ENCODE results near the gene GAD2.

GAD2 gene

DNA sequence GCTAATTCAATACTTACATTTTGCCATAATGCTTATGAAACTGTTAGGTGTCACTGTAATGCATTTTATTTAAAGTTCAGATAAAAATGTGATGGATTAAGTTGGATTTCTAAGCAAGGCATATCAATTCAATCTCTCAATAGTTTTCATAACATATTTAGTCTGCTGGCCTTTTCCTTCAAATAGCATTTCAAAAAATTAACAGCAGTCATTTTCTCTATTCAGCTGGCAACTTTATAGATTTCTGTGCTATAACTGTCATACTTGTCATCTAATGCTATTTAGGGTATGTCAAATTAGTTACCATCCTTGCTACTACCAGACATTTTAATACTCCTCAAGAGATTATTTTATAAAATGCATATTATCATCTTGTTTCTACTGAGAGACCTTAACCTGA, 4.3 kb downstream of the GAD2 start:
- H3K27me3 ChIP-seq (ENCODE audit: control insufficient read depth, insufficient read depth, low read length), result peaks cover 25% of the 10 kb centered on the region
- no peaks in the 10 kb centered on the region for H3K4me1 ChIP-seq (ENCODE audit: control insufficient read depth, insufficient read depth, low read length)
- H3K27ac ChIP-seq (ENCODE audit: low read length), result no peak overlapping the region
- no peak overlapping the region for H3K4me3 ChIP-seq (ENCODE audit: low read length)
- H3K9me3 ChIP-seq (ENCODE audit: control insufficient read depth, insufficient read depth, low read length), result no peaks in the 10 kb centered on the region
- DNase-seq (ENCODE audit: low read depth, low spot score), result no peak
- H3K36me3 ChIP-seq (ENCODE audit: control insufficient read depth, insufficient read depth, low read length), result no peaks in the 10 kb centered on the region

DNA sequence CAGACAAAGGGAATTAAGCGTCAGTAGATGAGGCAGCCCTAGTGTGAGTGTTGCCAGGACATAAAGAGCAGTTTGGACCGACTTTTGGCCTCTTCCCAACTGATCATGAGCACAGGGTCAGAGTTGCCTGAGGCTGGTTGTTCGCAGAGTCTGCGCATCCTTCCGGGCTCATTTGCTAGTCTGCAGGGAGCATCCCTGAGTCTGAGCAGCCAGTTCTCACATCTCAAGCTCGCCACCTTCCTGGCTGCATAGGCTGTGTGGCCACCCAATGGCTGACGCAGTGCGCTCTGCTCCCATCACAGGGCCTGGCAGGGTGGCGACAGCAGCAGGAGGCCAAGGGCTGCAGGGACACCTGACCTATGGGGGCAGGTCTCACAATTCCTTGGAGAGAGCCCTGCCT, 5.0 kb downstream of the GAD2 start:
- H3K4me3 ChIP-seq (ENCODE audit: low read length), result no peak overlapping the region
- H3K9me3 ChIP-seq (ENCODE audit: control insufficient read depth, insufficient read depth, low read length), result no peaks in the 10 kb centered on the region
- H3K4me1 ChIP-seq (ENCODE audit: control insufficient read depth, insufficient read depth, low read length), result no peaks in the 10 kb centered on the region
- DNase-seq (ENCODE audit: low read depth, low spot score), result no peak
- peaks cover 21% of the 10 kb centered on the region for H3K27me3 ChIP-seq (ENCODE audit: control insufficient read depth, insufficient read depth, low read length)
- no CpG with 5 or more reads among the region's 9 CpGs for WGBS (ENCODE audit: insufficient coverage, insufficient read length)
- H3K36me3 ChIP-seq (ENCODE audit: control insufficient read depth, insufficient read depth, low read length), result no peaks in the 10 kb centered on the region
- H3K27ac ChIP-seq (ENCODE audit: low read length), result no peak overlapping the region

DNA sequence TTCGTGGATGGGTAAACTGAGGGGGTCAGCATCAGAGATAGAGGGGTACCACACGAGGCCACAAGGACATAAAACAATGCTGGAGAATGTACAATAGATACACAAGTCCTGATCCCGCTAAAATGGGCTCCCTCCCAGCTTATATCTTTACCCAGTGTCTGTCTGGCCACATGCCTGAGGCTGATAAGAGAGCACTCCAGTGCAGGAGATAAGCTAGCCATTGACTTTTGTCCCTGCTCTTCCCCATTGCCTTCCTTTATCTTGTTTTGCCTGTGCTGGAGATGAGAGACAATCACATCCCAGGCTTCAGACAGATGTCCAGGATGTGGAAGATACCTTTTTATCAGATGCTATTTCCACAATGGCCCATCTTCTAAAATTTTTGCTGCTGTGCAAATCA, 6.0 kb downstream of the GAD2 start:
- Histone ChIP-seq H3K27ac (ENCODE audit: low read length) (no peak overlapping the region), H3K36me3 (ENCODE audit: control insufficient read depth, insufficient read depth, low read length) (no peaks in the 10 kb centered on the region), H3K9me3 (ENCODE audit: control insufficient read depth, insufficient read depth, low read length) (no peaks in the 10 kb centered on the region), H3K27me3 (ENCODE audit: control insufficient read depth, insufficient read depth, low read length) (peaks cover 11% of the 10 kb centered on the region; the same call in 1 of the 2 replicates), H3K4me1 (ENCODE audit: control insufficient read depth, insufficient read depth, low read length) (no peaks in the 10 kb centered on the region), H3K4me3 (ENCODE audit: low read length) (no peak overlapping the region)
- no CpG with 5 or more reads among the region's 3 CpGs for WGBS (ENCODE audit: insufficient coverage, insufficient read length)
- no peak for DNase-seq (ENCODE audit: low read depth, low spot score)

DNA sequence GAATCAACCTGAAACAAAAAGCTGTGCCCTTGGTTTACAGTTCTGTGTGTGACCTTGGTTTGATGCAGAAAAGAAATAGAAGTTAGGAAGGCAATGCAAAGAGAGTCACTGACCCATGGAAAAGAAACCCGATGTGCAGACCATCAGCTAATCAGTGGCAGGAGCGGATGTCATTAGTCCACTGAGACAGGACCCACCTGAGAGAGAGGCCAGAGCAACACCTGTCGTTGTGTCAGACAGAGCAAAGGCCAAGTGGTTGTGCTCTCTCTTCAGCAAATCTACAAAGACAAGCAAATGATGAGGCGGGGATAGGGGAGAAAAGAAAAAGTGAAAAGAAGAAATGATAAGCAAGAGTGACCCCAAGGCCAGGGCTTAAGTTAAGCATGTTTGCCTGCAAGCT, 8.7 kb downstream of the GAD2 start:
- H3K27ac ChIP-seq (ENCODE audit: low read length), result no peak overlapping the region
- H3K9me3 ChIP-seq (ENCODE audit: control insufficient read depth, insufficient read depth, low read length), result no peaks in the 10 kb centered on the region
- no peaks in the 10 kb centered on the region for H3K27me3 ChIP-seq (ENCODE audit: control insufficient read depth, insufficient read depth, low read length)
- no peaks in the 10 kb centered on the region for H3K36me3 ChIP-seq (ENCODE audit: control insufficient read depth, insufficient read depth, low read length)
- no peak for DNase-seq (ENCODE audit: low read depth, low spot score)
- H3K4me1 ChIP-seq (ENCODE audit: control insufficient read depth, insufficient read depth, low read length), result no peaks in the 10 kb centered on the region
- H3K4me3 ChIP-seq (ENCODE audit: low read length), result no peak overlapping the region
- WGBS (ENCODE audit: insufficient coverage, insufficient read length), result no CpG with 5 or more reads among the region's 4 CpGs

DNA sequence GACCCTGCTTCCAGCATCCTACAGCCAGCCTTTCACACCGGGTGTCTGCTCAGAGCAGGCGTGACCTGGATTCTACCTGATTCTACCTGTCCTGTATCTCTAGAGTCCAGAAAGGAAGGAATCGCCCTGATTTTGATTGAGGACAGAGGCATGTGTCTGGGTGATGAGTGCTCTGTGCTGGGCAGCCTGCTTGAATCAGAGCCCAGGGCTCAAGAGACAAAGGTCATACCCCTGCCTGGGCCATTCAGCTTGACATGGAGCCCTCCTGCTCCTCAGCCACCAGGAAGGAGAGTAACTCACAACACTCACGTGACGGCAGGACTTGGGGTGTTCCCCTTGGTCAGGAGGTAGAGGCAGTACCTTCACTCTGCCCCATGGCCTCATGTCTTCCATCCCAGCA, 11.2 kb downstream of the GAD2 start:
- no CpG with 5 or more reads among the region's 5 CpGs for WGBS (ENCODE audit: insufficient coverage, insufficient read length)
- H3K36me3 ChIP-seq (ENCODE audit: control insufficient read depth, insufficient read depth, low read length), result no peaks in the 10 kb centered on the region

DNA sequence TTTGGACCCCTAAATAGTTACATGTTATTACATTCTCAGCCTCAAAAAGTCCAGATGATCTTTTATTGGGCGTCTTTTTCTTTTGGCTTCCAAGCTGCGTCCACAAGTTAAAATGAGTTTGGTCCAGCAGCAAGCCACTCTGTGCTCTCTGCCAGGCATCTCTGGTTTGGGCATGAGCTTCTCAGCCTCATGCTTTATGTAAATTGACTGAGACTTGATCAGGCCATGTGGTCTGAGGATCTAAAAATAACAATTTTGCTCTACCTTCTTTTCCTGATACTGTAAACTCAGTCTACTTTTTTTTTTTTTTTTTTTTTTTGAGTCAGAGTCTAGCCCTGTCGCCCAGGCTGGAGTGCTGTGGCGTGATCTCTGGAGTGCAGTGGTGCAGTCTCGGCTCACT, 15.6 kb downstream of the GAD2 start:
- Histone ChIP-seq H3K4me3 (ENCODE audit: low read length) (no peak overlapping the region), H3K9me3 (ENCODE audit: control insufficient read depth, insufficient read depth, low read length) (no peaks in the 10 kb centered on the region), H3K27me3 (ENCODE audit: control insufficient read depth, insufficient read depth, low read length) (no peaks in the 10 kb centered on the region), H3K36me3 (ENCODE audit: control insufficient read depth, insufficient read depth, low read length) (no peaks in the 10 kb centered on the region), H3K4me1 (ENCODE audit: control insufficient read depth, insufficient read depth, low read length) (no peaks in the 10 kb centered on the region), H3K27ac (ENCODE audit: low read length) (no peak overlapping the region)
- no peak for DNase-seq (ENCODE audit: low read depth, low spot score)
- no CpG with 5 or more reads among the region's 5 CpGs for WGBS (ENCODE audit: insufficient coverage, insufficient read length)

More for the DNA sequence above, 11.2 kb downstream of the GAD2 start:
- Histone ChIP-seq H3K9me3 (ENCODE audit: control insufficient read depth, insufficient read depth, low read length) (no peaks in the 10 kb centered on the region), H3K27ac (ENCODE audit: low read length) (no peak overlapping the region), H3K27me3 (ENCODE audit: control insufficient read depth, insufficient read depth, low read length) (no peaks in the 10 kb centered on the region), H3K4me1 (ENCODE audit: control insufficient read depth, insufficient read depth, low read length) (no peaks in the 10 kb centered on the region), H3K4me3 (ENCODE audit: low read length) (no peak overlapping the region)
- no peak for DNase-seq (ENCODE audit: low read depth, low spot score)

DNA sequence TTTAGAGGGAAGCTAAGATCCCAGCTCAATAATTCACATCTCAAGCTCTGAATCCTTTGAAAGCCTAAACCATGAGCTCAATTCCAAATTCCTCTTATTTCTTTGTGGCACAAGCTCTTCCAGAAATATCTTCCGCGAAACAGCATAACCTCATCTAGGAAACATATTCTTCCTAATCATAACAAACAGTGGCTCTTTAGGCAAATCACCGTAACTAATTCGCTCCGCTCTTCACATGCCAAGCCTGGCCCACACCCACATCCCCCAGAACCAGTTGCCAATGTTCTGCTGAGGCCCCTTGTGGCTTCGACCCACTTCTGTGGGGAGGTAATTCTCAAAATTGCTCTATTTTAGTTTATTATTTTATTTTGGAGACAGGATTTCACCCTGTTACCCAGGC, 19.2 kb downstream of the GAD2 start:
- Histone ChIP-seq H3K36me3 (ENCODE audit: control insufficient read depth, insufficient read depth, low read length) (no peaks in the 10 kb centered on the region), H3K4me3 (ENCODE audit: low read length) (no peak overlapping the region), H3K4me1 (ENCODE audit: control insufficient read depth, insufficient read depth, low read length) (no peaks in the 10 kb centered on the region; the same call in 1 of the 2 replicates), H3K27me3 (ENCODE audit: control insufficient read depth, insufficient read depth, low read length) (no peaks in the 10 kb centered on the region), H3K9me3 (ENCODE audit: control insufficient read depth, insufficient read depth, low read length) (no peaks in the 10 kb centered on the region), H3K27ac (ENCODE audit: low read length) (no peak overlapping the region)
- WGBS (ENCODE audit: insufficient coverage, insufficient read length), result no CpG with 5 or more reads among the region's 6 CpGs
- DNase-seq (ENCODE audit: low read depth, low spot score), result no peak

DNA sequence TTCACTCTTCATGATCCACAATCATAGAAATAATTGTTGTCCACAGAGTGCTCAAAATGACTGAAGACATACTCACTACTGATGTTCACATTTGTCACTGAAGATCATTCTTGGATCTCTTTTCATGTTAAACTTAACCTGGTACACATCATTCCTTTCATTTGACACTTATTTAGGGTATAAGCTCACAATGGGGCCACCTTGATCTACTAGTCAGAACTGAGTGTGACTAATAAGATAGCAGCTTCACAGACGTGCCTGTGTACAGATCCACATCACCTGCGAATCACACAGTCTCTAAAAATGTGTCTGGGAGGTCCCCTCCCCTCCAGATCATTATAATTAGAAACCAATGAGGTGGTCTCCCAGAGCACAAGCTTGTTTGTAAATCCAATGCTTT, 21.8 kb downstream of the GAD2 start:
- Histone ChIP-seq H3K27ac (ENCODE audit: low read length) (no peak overlapping the region), H3K4me1 (ENCODE audit: control insufficient read depth, insufficient read depth, low read length) (no peaks in the 10 kb centered on the region; the same call in 1 of the 2 replicates), H3K36me3 (ENCODE audit: control insufficient read depth, insufficient read depth, low read length) (no peaks in the 10 kb centered on the region), H3K9me3 (ENCODE audit: control insufficient read depth, insufficient read depth, low read length) (no peaks in the 10 kb centered on the region), H3K4me3 (ENCODE audit: low read length) (no peak overlapping the region), H3K27me3 (ENCODE audit: control insufficient read depth, insufficient read depth, low read length) (no peaks in the 10 kb centered on the region)
- no CpG with 5 or more reads among the region's 2 CpGs for WGBS (ENCODE audit: insufficient coverage, insufficient read length)
- DNase-seq (ENCODE audit: low read depth, low spot score), result no peak

DNA sequence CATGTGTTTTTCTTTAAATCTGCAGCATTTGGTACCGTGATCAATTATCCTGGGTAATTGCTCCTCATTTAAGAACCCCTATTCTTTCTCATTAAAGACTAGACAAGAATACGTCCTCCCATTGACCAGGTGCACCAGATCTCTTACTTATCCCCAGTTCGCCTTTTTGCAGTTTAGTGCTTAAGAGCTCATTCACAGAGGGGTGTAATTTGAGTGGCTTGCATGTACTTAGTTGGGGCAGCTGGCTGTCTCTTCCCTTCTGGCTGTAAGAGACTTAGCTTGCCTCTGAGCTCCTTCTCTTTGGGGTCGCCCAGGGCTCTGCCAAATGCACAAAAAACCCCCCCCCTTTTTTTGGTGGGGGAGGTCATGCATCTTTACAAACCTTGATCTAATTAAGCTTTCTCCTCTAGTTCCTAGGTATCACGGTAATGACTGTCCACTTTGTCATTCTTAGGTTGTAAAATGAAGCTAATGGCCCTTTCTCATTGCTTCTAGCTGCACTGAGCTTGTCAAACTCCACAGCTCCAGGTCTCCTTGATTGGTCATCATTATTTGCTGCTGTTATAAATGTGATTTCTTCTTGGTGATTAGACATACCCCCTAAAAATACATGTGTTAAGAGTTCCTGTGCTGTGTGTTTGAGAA, 26.3 kb downstream of the GAD2 start:
- Histone ChIP-seq H3K27me3 (ENCODE audit: control insufficient read depth, insufficient read depth, low read length) (no peaks in the 10 kb centered on the region), H3K36me3 (ENCODE audit: control insufficient read depth, insufficient read depth, low read length) (no peaks in the 10 kb centered on the region), H3K9me3 (ENCODE audit: control insufficient read depth, insufficient read depth, low read length) (no peaks in the 10 kb centered on the region), H3K27ac (ENCODE audit: low read length) (no peak overlapping the region), H3K4me3 (ENCODE audit: low read length) (no peak overlapping the region), H3K4me1 (ENCODE audit: control insufficient read depth, insufficient read depth, low read length) (no peaks in the 10 kb centered on the region; the same call in 1 of the 2 replicates)
- no peak for DNase-seq (ENCODE audit: low read depth, low spot score)
- no CpG with 5 or more reads among the region's 5 CpGs for WGBS (ENCODE audit: insufficient coverage, insufficient read length)

DNA sequence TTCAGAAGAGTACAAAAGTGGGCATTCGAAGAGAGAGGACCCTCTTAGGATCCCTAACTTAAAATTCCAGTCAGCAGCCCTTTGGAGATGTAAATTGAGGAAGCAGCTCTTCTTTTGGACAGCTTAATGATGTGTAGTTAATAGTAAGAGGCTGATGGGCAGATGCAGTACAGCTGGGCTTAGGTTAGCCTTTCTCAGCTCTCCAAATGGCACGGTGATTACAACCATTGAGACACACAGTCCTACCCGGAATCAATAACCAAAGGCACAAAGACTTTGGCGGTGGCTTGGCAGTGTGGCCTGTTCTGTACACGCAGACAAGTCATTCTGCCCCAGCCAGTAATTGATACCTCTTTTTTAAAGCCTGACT, 26.8 kb downstream of the GAD2 start:
- Histone ChIP-seq H3K9me3 (ENCODE audit: control insufficient read depth, insufficient read depth, low read length) (no peaks in the 10 kb centered on the region), H3K36me3 (ENCODE audit: control insufficient read depth, insufficient read depth, low read length) (no peaks in the 10 kb centered on the region), H3K27me3 (ENCODE audit: control insufficient read depth, insufficient read depth, low read length) (no peaks in the 10 kb centered on the region), H3K4me1 (ENCODE audit: control insufficient read depth, insufficient read depth, low read length) (no peaks in the 10 kb centered on the region; the same call in none of the 2 replicates), H3K4me3 (ENCODE audit: low read length) (no peak overlapping the region), H3K27ac (ENCODE audit: low read length) (no peak overlapping the region)
- DNase-seq (ENCODE audit: low read depth, low spot score), result no peak
- no CpG with 5 or more reads among the region's 5 CpGs for WGBS (ENCODE audit: insufficient coverage, insufficient read length)

DNA sequence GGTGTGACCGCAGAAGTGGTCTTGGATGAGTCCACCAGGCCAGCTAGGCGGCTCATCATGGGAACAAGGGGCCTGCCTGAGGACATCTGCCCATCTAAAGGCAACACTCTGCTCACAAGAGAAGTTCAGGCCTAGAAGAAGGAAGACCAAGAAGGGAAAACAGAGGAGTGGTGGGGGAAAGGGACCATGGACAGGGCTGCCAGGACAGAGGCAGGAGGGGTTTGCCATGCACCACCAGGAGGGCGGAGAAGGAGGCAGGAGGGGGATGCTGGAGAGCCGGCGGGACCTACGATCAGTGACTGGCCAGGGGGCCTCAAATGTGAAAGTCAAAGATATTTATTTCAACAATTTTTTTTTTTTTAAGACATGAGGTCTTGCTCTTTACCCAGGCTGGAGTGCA, 33.1 kb downstream of the GAD2 start:
- no peaks in the 10 kb centered on the region for H3K36me3 ChIP-seq (ENCODE audit: control insufficient read depth, insufficient read depth, low read length)
- H3K27me3 ChIP-seq (ENCODE audit: control insufficient read depth, insufficient read depth, low read length), result no peaks in the 10 kb centered on the region
- H3K4me1 ChIP-seq (ENCODE audit: control insufficient read depth, insufficient read depth, low read length), result no peaks in the 10 kb centered on the region; the same call in 1 of the 2 replicates
- H3K9me3 ChIP-seq (ENCODE audit: control insufficient read depth, insufficient read depth, low read length), result no peaks in the 10 kb centered on the region
- H3K27ac ChIP-seq (ENCODE audit: low read length), result no peak overlapping the region
- DNase-seq (ENCODE audit: low read depth, low spot score), result no peak
- WGBS (ENCODE audit: insufficient coverage, insufficient read length), result no CpG with 5 or more reads among the region's 6 CpGs
- H3K4me3 ChIP-seq (ENCODE audit: low read length), result no peak overlapping the region
